Fibroblast of skin of back (primary cell): Measurements from ENCODE around the gene OR51B4.
A peak's percentile ranks its signal among the peaks of the same experiment; 100 is the strongest.

Experiments used
- DNase-seq: peaks from one replicate; pipeline ENCODE4 v3.0.0-alpha.2; 2013

The OR51B4 gene

GRCh38 chr11:5293028-5293427 is 8.7 kb downstream of the OR51B4 start:
- DNase-seq: peak; percentile 26

- DNase-seq: peak; percentile 11
These were observed 10.4 kb downstream of the OR51B4 start for GRCh38 chr11:5291207-5291838.

GRCh38 chr11:5290106-5290505 is 11.6 kb downstream of the OR51B4 start:
- no peak for DNase-seq

- peak; percentile 49 for DNase-seq
These were observed 12.1 kb downstream of the OR51B4 start for GRCh38 chr11:5289696-5290095.

GRCh38 chr11:5288906-5289550 is 12.7 kb downstream of the OR51B4 start:
- DNase-seq: peak; percentile 62

GRCh38 chr11:5288108-5288905 is 13.4 kb downstream of the OR51B4 start:
- DNase-seq: peak; percentile 33

GRCh38 chr11:5286901-5287300 is 14.8 kb downstream of the OR51B4 start:
- DNase-seq: no peak

- DNase-seq: no peak
These were observed 15.4 kb downstream of the OR51B4 start for GRCh38 chr11:5286351-5286750.

GRCh38 chr11:5285703-5286340 is 15.9 kb downstream of the OR51B4 start:
- no peak for DNase-seq

- no peak for DNase-seq
These were observed 17.1 kb downstream of the OR51B4 start for GRCh38 chr11:5284637-5285036.

- no peak for DNase-seq
These were observed 17.9 kb downstream of the OR51B4 start for GRCh38 chr11:5283882-5284281.

GRCh38 chr11:5283086-5283485 is 18.7 kb downstream of the OR51B4 start:
- DNase-seq: no peak

- DNase-seq: no peak
These were observed 19.1 kb downstream of the OR51B4 start for GRCh38 chr11:5282628-5283027.

GRCh38 chr11:5281596-5281995 is 20.1 kb downstream of the OR51B4 start:
- no peak for DNase-seq

GRCh38 chr11:5280582-5281102 is 21.1 kb downstream of the OR51B4 start:
- peak; percentile 97 for DNase-seq

GRCh38 chr11:5279471-5280090 is 22.2 kb downstream of the OR51B4 start:
- DNase-seq: no peak

- DNase-seq: no peak
These were observed 23.9 kb downstream of the OR51B4 start for GRCh38 chr11:5277807-5278382.

GRCh38 chr11:5276697-5277096 is 25.0 kb downstream of the OR51B4 start:
- DNase-seq: no peak

GRCh38 chr11:5275369-5276110 is 26.2 kb downstream of the OR51B4 start:
- DNase-seq: no peak

- no peak for DNase-seq
These were observed 27.4 kb downstream of the OR51B4 start for GRCh38 chr11:5274395-5274794.

- no peak for DNase-seq
These were observed 29.2 kb downstream of the OR51B4 start for GRCh38 chr11:5272395-5273017.
